Naive thymus-derived CD8-positive, alpha-beta T cell (primary cell): ENCODE data around the gene CDCA7L. TPM values are rescaled to one million over a fixed set of nuclear protein-coding genes. Genes with fewer than 3 reads are reported as not detected.
"Not testable (repeated sequence)": the region's sequence is repeated elsewhere in the genome, so short reads cannot be mapped to it uniquely, and the experiment has no call there.

Source experiments
- ATAC-seq, 2 donors: fragments of 150-1000 bp; cut with Tn5 transposase in 1 of 2; sonication (Bioruptor Pico), chemical (Tn5 transposase) in 1 of 2; 1 replicate in 1 of 2; 2 replicates in 1 of 2; pipeline ENCODE4 v1.10.0; 2021; ENCODE audit warnings: mild to moderate bottlenecking in 2 of 2, moderate library complexity in 2 of 2
- POLR2A ChIA-PET: fragments of 350-600 bp; sonication (Branson Sonifier 250); formaldehyde crosslinking; loops from one replicate; lab custom pipeline; 2021; ENCODE audit warnings: antibody characterized with exemption; lab: Charles Lee
- DNase-seq, 10 donors: peaks; one replicate each; pipeline versions ENCODE4 v3.0.0 to v3.0.0-alpha.2; 2020 to 2022
- H3K27ac Mint-ChIP-seq, 10 donors: one replicate each; pipeline ENCODE4 v1.8.0; 2020 to 2022; ENCODE audit warnings: mild to moderate bottlenecking in 10 of 10, mixed read lengths in 10 of 10, moderate library complexity in 4 of 10, inconsistent platforms in 1 of 10
- H3K27me3 Mint-ChIP-seq, 5 donors: one replicate each; pipeline ENCODE4 v1.8.0; 2021 to 2022; ENCODE audit warnings: mixed read lengths in 5 of 5
- H3K36me3 Mint-ChIP-seq, 3 donors: one replicate each; pipeline ENCODE4 v1.8.0; 2020 to 2022; ENCODE audit warnings: mixed read lengths in 3 of 3, mild to moderate bottlenecking in 2 of 3, inconsistent platforms in 1 of 3
- H3K4me1 Mint-ChIP-seq, 4 donors: one replicate each; pipeline ENCODE4 v1.8.0; 2021 to 2022; ENCODE audit warnings: mixed read lengths in 4 of 4
- H3K4me3 Mint-ChIP-seq, 10 donors: one replicate each; pipeline ENCODE4 v1.8.0; 2020 to 2022; ENCODE audit warnings: mild to moderate bottlenecking in 10 of 10, mixed read lengths in 10 of 10, moderate library complexity in 6 of 10, inconsistent platforms in 1 of 10
- H3K9me3 Mint-ChIP-seq, 9 donors: one replicate each; pipeline ENCODE4 v1.8.0; 2020 to 2022; ENCODE audit warnings: mixed read lengths in 9 of 9, mild to moderate bottlenecking in 3 of 9, inconsistent platforms in 1 of 9, moderate library complexity in 1 of 9
- polyA plus RNA-seq, 3 donors: library from polyadenylated mRNA; unstranded; fragments of 300-500 nt; fragmentation: Illumina TruSeq; gene quantifications; one replicate each; pipeline ENCODE4 v1.2.3, GENCODE V29; 2021
- total RNA-seq, 8 experiments: library from RNA in 2 of 8; stranded (reverse) in 2 of 8; gene quantifications; one replicate each; pipeline ENCODE4 v1.2.3 and lab custom pipeline; 2021 to 2026

Gene CDCA7L
- total and polyA plus RNA-seq, 5 experiments from 2014 or later = 23.9 to 48.7 (median 38.5) TPM

DNA sequence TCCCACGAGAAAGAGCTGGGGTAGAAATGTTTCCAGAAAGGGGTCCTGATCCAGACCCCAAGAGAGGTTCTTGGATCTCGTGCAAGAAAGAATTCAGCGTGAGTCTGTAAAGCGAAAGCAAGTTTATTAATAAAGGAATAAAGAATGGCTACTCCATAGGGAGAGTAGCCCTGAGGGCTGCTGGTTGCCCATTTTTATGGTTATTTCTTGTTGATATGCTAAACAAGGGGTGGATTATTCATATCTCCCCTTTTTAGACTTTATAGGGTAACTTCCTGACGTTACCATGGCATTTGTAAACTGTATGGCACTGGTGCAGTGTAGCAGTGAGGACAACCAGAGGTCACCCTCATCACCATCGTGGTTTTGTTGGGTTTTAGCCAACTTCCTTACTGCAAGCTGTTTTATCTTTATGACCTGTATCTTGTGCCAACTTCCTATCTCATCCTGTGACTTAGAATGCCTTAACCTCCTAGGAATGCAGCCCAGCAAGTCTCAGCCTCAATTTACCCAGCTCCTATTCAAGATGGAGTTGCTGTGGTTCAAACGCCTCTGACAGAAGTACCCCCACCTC lies 80.0 kb downstream of the CDCA7L start:
- H3K27me3 Mint-ChIP-seq, H3K27ac Mint-ChIP-seq, ATAC-seq, H3K36me3 Mint-ChIP-seq, H3K4me1 Mint-ChIP-seq, H3K4me3 Mint-ChIP-seq, DNase-seq, H3K9me3 Mint-ChIP-seq: not testable (repeated sequence)
- POLR2A ChIA-PET = interaction anchor here (0.6 kb wide), 2 partner anchors 14 to 593 kb away, joined by 3 to 4 read pairs; no protein-coding TSS in a partner anchor

GRCh38 chr7:21851559-21851967 lies 94.1 kb downstream of the CDCA7L start:
- peak overlapping the region; percentile 82 to 97 (median 92) for H3K27ac Mint-ChIP-seq
- H3K4me1 Mint-ChIP-seq = peaks cover 17 to 36% (median 25%) of the 10 kb centered on the region in 4 donors
- H3K36me3 Mint-ChIP-seq = peaks cover 0 to 5% (median 0%) of the 10 kb centered on the region in 3 donors
- peak; percentile 90 for ATAC-seq
- peaks cover 0 to 10% (median 0%) of the 10 kb centered on the region in 9 donors for H3K9me3 Mint-ChIP-seq
- POLR2A ChIA-PET = interaction anchor here (0.6 to 2.2 kb wide), 4 partner anchors 14 to 424 kb away, joined by 3 to 14 read pairs (median 4); partner anchors contain the start of genes CDCA7L and SP4
- peak overlapping the region; percentile 53 to 90 (median 82) for H3K4me3 Mint-ChIP-seq
- H3K27me3 Mint-ChIP-seq = no peaks in the 10 kb centered on the region
- DNase-seq = peak in 3 of 10 donors; percentile 25 to 46 (median 45)
